Left ventricle myocardium inferior (tissue), 1 donor: Measurements from ENCODE around the gene FLYWCH1. TPM values are rescaled to one million over a fixed set of nuclear protein-coding genes. Genes with fewer than 3 reads are reported as not detected.

Experiments used
- DNase-seq: peaks from one replicate; pipeline ENCODE4 v3.0.0-alpha.2; 2020
- H3K27ac ChIP-seq: fragments of 200-600 bp; replicated peaks from 2 replicates; pipeline ENCODE4 v1.8.0; 2021
- H3K27me3 ChIP-seq: fragments of 200-600 bp; 2 replicates; pipeline ENCODE4 v1.8.0; 2021; ENCODE audit warnings: low read depth
- H3K36me3 ChIP-seq: fragments of 200-600 bp; 2 replicates; pipeline ENCODE4 v1.8.0; 2021
- H3K4me1 ChIP-seq: fragments of 200-600 bp; 2 replicates; pipeline ENCODE4 v1.8.0; 2021
- H3K4me3 ChIP-seq: fragments of 200-600 bp; 2 replicates; pipeline ENCODE4 v1.8.0; 2021; ENCODE audit warnings: mild to moderate bottlenecking, moderate library complexity
- H3K9me3 ChIP-seq: fragments of 200-600 bp; replicated peaks from 2 replicates; pipeline ENCODE4 v1.8.0; 2021
- CTCF ChIP-seq: fragments of 200-600 bp; IDR thresholded peaks from 2 replicates; pipeline ENCODE4 v1.8.0; 2021; ENCODE audit warnings: antibody characterized with exemption, mild to moderate bottlenecking, borderline replicate concordance
- intact Hi-C: fragments of 100-400 bp; cut with micrococcal nuclease; formaldehyde crosslinking; loops from one replicate; pipeline ENCODE4 v1.11.0; 2022
- total RNA-seq: library from RNA; stranded (reverse); fragmentation: NEBNext Ultra II Directional; extraction: Animal tissue kit (Norgen Biotek cat#: 25700); gene quantifications from one replicate; pipeline ENCODE4 v1.2.1, GENCODE V29; 2021
- donor health status: DM: no; HTN: yes; CAD: no; lungs with severe emphysema.

Gene FLYWCH1
- total RNA-seq, 1 donor from 2014 or later, result 35.7 TPM

- H3K4me1 ChIP-seq, result peaks cover 41% of the 10 kb centered on the region
- peak; percentile 91 for DNase-seq
- H3K4me3 ChIP-seq, result peak within 1 kb of the TSS; percentile 74
- intact Hi-C loops, result no loop called here
- no peaks in the 10 kb centered on the region for H3K9me3 ChIP-seq
- peaks cover 35% of the 10 kb centered on the region for H3K27me3 ChIP-seq
- no peaks in the 10 kb centered on the region for H3K36me3 ChIP-seq
- TF ChIP-seq CTCF, result no peak
- H3K27ac ChIP-seq, result peak within 1 kb of the TSS; percentile 80
Observed at GRCh38 chr16:2980227-2981176, 68.8 kb downstream of the FLYWCH1 start, which contains the start of gene PKMYT1. PKMYT1 (minus strand) TSS chr16:2980446; CDS start chr16:2979657, 789 bp downstream.

- Histone ChIP-seq H3K27me3 (peaks cover 37% of the 10 kb centered on the region), H3K27ac (peak overlapping the region; percentile 80), H3K4me1 (peaks cover 49% of the 10 kb centered on the region), H3K4me3 (peak overlapping the region; percentile 74), H3K9me3 (no peaks in the 10 kb centered on the region), H3K36me3 (no peaks in the 10 kb centered on the region)
- intact Hi-C loops, result no loop called here
- DNase-seq, result no peak
- TF ChIP-seq CTCF, result no peak
Observed at GRCh38 chr16:2981177-2981898, 69.6 kb downstream of the FLYWCH1 start.

GRCh38 chr16:2981899-2982250 lies 70.1 kb downstream of the FLYWCH1 start:
- no peaks in the 10 kb centered on the region for H3K36me3 ChIP-seq
- TF ChIP-seq CTCF, result no peak
- no peaks in the 10 kb centered on the region for H3K9me3 ChIP-seq
- H3K27ac ChIP-seq, result no peak overlapping the region
- no peak overlapping the region for H3K4me3 ChIP-seq
- DNase-seq, result no peak
- peaks cover 51% of the 10 kb centered on the region for H3K4me1 ChIP-seq
- intact Hi-C loops, result no loop called here
- peaks cover 37% of the 10 kb centered on the region for H3K27me3 ChIP-seq

- Histone ChIP-seq H3K27me3 (peaks cover 42% of the 10 kb centered on the region), H3K9me3 (no peaks in the 10 kb centered on the region), H3K36me3 (no peaks in the 10 kb centered on the region), H3K4me1 (peaks cover 51% of the 10 kb centered on the region), H3K4me3 (no peak overlapping the region), H3K27ac (no peak overlapping the region)
- no peak for TF ChIP-seq CTCF
- intact Hi-C loops, result no loop called here
- no peak for DNase-seq
Observed at GRCh38 chr16:2982402-2982801, 70.7 kb downstream of the FLYWCH1 start.

- H3K36me3 ChIP-seq, result no peaks in the 10 kb centered on the region
- no peak overlapping the region for H3K27ac ChIP-seq
- DNase-seq, result peak; percentile 81
- intact Hi-C loops, result no loop called here
- H3K27me3 ChIP-seq, result peaks cover 43% of the 10 kb centered on the region
- peak overlapping the region; percentile 51 for H3K4me3 ChIP-seq
- peak; percentile 97 for TF ChIP-seq CTCF
- no peaks in the 10 kb centered on the region for H3K9me3 ChIP-seq
- peaks cover 51% of the 10 kb centered on the region for H3K4me1 ChIP-seq
Observed at GRCh38 chr16:2983706-2984136, 72.0 kb downstream of the FLYWCH1 start.
